ENCODE results near the gene WBP2NL.
A peak's percentile ranks its signal among the peaks of the same experiment; 100 is the strongest.
"Not testable (repeated sequence)": the region's sequence is repeated elsewhere in the genome, so short reads cannot be mapped to it uniquely, and the experiment has no call there.

WBP2NL gene

DNA sequence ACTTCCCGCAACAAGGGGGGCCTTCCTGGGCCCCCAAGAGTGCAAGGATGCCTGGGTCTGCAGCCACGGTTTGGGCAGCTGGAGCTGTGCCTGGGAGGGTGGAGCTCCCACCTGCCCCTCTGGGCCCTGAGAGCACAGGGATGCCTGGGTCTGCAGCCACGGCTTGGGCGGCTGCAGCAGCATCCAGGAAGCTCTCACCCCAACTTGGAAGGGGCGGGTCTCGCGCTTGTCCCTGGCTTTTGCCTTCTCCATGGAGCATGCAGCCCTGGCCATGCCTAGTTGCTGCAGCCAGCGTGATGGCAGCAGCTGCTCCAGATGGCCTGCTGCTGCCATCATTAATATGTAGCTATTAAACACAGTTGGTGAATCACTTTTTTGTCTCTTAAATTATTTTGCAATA is 36.7 kb downstream of the WBP2NL start:
- DNase-seq = no peak

DNA sequence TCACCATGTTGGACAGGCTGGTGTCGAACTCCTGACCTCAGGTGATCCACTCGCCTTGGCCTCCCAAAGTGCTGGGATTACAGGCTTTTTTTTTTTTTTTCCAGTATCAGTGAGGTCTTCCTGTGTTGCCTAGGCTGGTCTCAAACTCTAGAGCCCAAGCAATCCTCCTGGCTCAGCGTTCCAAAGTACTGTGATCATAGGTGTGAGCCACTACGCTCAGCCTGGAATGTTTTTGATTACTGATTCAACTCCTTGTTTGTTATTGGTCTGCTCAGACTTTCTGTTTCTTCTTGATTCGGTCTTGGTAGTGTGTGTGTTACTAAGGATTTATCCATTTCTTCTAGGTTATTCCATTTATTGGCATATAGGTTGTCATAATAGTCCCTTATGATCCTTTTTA is 40.7 kb downstream of the WBP2NL start:
- DNase-seq = no peak

DNA sequence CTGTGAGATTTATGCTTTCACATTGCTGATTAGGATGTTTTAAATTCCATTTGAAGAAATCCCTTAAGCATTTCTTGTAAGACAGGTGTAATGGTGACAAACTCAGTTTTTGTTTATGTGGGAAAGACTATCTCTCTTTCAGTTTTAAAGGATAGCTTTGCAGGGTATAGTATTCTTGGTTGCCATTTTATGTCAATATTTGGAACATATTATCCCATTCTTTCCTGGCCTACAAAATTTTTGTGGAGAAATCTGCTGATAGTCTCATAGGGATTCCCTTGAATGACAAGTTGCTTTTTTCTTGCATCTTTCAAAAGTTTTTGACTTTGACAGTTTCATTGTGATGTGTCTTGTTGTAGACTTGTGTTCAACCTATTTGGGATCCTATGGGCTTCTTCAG is 43.2 kb downstream of the WBP2NL start:
- no peak for DNase-seq

DNA sequence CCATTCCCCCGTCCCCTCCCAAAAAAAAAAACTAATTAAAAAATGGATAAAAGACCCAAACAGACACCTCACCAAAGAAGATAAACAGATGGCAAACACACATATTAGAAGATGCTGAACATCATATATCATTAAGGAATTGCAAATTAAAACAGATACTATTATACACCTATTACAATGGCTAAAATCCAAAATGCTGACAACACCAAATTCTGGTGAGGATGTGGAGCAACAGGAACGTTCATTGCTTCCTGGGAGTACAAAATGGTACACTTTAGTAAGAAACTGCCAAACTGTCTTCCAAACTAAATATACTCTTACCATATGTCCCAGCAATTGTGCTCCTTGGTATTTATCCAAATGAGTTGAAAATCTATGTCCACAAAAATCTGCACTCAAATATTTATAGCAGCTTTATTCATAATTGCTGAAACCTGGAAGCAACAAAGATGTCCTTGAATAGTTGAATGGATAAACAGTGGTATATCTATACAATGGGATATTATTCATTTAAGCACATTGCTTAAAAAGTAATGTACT is 52.1 kb downstream of the WBP2NL start:
- no peak for DNase-seq

DNA sequence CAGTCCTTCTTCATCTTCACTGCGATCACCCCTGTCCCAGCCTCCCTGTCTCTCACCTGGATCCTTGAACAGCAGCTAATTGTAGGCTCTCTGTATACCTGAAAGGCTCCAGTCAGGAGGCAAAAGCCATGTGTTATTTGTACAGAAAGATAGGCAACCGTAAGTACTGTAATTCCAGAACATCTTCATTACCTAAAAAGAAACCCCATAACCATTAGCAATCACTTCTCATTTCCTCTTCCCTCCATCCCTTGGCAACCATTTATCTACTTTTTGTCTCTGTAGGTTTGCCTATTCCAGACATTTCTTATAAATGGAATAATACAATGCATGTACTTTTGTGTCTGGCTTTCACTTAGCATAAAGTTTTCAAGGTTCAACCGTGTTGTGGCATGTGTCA is 54.2 kb downstream of the WBP2NL start:
- no peak for DNase-seq

DNA sequence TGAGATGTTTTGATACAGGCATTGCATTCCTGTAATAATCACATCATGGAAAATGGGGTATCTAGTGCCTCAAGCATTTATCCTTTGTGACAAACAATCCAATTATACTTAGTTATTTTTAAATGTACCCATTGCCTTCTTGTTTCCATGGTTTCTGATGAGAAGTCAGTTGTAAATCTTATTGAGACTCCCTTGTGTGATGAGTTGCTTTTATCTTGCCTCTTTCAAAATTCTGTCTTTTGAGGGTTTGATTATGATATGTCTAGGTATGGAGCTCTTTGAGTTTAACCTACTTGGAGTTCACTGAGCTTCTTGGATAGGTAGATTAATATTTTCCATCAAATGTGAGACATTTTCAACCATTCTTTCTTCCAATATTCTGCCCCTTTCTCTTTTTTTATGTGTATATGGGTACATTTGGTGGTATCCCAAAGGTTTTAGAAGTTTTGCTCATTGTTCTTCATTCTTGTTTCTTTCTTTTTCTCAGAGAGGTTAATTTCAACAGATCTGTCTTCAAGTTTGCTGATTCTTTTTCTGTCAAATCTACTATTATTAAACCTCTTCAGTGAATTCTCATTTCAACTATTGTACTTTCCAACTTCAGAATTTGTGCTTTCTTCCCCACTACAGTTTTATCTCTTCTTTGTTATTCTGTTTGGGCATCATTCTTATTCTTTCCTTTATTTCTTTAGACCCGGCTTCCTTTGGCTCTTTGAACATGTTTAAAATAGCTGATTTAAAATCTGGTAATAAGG is 58.3 kb downstream of the WBP2NL start:
- DNase-seq = no peak

DNA sequence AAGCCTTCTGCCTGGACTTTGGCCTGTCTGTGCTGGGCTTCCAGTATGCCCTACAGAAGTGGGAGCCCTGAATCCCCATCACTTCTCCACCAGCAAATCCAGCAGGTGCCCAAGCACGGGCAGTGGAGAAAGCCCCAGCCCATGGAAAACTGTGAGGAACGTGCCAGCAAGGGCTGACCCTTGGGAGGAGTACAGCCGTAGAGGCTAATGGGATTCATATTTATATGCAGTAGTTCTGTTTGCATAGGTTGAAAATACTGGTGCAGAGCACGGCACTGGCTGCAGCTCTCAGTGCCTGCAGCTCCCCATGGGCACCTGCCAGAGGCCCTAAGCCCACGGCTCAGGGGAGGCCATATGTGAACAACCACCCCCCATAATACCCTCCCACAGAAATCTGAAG is 61.9 kb downstream of the WBP2NL start:
- no peak for DNase-seq

DNA sequence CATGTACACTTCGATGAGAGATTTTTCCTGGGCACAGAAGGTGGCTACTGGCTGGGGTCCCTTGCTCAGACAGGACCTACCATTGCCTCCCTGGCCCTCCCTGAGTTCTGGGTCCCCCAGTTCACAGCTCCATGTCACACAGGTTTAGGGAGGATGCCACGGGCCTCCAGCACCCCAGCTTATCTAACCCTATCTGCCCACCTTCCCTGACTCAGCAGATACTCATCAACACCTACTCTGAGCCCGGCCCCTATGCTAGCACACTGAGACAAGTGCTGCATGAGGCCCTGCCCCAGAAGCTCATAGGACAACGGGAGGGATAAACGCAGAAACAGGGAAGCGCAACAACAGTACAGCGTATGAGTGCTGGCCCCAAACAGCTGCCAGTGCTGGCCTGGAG is 62.5 kb downstream of the WBP2NL start:
- no peak for DNase-seq

DNA sequence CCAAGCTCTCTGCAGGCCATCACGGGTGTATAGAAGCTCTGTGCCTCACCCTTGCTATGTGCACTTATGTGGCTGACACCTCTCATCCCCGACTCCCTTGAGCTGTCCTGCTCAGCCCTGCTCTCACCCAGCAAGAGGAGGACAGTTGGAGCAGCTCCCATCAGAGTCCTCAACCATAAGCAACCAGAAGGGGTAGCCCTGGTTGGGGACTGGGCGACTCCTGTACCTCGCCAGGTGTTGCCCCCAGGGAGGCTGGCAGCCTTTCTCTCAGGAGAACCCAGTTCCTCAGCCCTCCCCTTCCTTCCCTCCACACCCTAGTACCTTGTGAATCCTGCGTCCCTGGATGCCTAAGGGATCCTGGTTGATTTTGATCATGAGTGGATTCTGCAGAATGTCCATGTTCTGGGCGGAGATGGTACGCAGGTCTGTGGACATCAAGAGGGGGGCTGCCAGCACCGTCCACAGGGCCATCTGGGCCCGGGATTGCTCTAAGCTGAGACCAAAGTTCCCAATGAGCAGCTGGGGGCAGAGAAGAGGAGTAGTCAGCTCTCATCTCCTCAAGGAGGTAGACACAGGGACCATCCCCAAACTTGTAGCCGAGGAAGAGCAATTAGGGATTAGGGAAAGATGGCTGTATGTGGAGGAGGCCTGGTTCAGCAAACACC is 64.0 kb downstream of the WBP2NL start:
- DNase-seq = no peak

DNA sequence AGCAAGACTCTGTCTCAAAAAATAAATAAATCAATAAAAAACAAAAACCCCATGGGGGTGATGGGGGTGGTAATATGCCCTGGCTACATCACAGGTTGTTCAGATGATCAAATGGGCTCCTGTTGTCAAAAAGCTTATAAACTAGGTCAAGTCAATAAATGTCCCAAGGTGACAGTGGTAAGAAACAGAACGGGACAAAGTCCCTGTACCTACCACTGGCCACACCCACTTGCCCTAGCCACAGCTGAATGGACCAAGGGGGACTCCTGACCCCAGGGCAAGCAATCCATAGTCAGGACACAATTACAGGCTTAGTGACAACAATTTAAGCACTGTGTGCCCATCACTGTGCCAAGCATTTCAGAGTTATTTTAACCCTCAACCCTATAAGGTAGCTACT is 66.0 kb downstream of the WBP2NL start:
- no peak for DNase-seq

DNA sequence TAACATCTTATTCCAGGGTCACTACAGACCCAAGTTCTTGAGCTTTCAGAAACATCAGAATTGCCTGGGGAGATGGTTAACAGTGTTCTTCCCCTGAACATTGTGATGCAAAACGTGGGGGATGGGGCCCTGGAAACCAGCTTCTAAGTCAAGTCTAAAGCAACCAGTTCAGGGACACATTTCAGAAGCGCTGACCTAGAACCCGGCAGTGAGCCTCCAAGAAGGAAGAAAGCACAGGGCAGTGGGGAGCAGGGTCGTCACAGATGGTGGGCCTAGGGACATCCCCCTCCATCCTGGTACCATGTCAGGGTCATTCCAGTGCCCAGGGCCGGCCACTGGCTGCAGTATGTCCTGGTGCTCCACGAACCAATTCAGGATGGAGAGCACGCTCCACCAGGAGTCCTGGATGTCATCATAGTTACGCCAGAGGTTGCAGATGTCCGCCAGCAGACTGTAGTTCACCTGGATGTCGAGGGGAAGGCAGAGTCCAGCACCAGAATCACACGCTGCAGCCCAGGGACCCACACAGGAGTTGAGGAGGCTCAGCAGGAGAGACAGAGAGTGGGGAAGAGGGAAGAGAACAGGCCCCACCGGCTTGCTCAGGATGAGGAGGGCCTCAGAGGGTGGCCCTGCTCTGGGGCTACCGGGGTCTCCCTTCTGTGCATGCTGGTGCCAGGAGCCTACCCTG is 67.0 kb downstream of the WBP2NL start:
- no peak for DNase-seq

DNA sequence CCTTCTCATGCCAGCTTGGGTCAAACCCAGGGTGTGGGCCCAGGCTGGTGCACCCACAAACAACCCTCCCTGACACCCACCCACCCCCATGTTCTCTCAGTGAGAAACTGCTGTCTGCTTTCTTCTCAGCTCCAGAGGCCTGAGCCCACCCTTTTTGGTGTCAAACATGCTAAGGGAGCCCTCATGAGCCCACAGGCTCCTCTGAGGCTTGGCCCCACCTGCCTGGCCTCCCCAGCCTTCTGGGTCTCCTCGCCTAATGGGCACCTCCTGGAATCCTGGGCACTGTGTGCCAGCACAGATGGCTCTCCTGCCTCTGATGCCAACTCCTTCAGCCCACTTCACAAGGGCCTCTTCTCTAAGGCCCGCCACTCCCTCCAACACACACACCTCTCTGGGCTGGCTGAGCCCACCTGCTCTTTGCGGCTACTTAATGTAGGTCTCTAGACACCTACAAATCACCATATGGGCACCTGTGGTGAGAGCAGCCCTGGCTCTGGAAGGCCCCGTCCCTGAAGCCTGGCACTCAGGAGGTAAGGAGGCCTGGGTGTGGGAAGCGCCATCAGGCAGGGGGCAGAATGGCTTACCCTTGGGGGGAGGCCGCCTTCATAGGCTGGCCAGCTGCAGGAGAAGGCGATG is 67.7 kb downstream of the WBP2NL start:
- no peak for DNase-seq

DNA sequence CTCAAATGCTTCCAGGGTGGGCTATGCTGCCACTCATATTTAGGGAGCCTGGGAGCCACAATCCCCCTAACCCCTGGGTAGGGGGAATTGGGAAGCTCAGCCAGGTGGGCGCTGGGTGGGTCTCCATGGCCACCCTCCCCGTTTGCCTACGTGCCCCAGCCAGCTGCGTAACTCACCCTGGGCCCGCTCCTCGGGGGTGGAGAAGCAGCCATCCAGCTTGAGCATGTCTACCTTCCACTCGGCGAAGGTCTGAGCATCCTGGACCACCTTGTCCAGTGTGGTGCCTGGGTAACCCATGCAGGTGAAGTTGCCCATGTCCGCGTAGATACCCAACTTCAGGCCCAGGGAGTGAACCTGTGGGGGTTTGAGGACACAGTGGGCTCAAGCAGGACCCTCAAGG is 68.3 kb downstream of the WBP2NL start:
- DNase-seq = no peak

DNA sequence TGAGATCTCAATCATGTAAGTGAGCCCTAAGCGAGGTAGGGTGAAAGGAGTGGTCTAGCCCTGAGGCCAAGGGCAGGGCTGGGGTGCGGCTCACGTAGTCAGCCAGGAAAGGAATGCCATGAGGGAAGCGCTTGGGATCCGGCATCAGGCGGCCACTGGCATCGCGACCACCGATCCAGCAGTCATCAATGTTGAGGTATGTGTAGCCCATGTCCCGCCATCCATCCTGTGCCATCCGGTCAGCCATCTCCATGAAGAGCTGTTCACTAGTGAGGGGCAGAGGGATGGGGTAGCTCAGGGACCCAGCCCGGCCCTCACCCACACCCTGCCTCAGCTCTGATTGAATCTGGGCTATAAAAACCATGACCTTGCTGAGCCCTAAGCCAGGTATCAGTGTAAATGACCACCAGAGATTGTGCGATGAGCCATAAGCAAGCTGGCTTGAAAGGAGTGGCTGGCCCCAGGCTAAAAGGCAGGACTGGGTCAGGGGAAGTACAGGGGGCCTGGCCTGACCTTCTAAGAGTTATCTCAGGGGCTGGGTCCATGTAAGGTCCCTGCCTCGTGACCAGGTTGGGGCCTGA is 69.2 kb downstream of the WBP2NL start:
- DNase-seq = no peak

DNA sequence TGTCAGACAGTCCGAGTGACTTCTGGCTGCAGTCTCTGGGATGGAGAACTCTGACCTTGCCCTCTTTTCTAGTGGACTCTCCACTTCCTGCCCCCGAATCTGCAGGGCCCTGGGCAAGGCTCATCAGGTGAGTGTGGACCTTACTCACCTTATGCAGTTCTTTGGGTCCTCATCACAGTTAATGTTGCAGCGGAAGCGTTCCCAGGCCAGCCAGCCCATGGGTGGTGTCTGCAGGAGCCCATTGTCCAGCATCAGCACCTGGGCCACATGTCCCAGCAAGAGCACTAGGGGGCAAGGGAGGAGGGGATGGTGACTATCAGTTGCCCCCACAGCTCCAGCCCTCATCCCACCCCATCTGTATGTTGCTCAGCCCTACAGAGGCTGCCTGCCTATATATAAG is 69.7 kb downstream of the WBP2NL start:
- no peak for DNase-seq

DNA sequence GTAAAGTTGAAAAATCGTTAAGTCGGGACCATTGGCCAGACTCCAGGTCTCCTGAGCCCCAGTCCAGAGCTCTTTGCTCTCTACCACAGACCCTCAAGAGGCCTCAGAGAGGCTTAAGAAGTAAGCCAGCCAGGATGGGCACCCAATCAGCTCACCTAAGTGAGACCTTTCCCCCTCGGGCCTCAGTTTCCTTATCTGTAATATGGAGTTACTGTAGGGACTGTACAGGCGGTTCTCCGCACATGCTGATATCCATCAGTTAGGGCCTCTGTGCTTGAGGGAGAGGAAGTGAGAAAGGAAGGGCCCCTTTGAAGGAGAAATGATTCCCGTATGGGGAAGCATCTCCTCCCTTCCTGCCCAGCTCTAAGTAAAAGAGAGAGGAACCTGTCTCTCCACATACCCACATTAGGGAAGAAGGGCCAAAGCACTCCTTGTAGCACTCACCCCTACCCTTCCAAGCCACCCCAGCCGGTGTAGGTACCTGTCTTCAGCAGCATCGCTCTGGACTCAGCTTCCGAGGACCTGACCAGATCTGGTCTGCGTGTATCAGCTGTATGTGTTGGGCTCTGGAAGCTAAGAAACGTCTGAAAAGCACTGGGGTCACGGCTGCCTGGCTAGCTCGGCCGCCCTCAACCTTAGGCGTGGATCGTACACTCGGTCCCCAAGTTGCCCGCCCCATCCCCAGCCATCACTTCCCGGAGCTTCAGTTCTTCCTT is 71.4 kb downstream of the WBP2NL start:
- no peak for DNase-seq

DNA sequence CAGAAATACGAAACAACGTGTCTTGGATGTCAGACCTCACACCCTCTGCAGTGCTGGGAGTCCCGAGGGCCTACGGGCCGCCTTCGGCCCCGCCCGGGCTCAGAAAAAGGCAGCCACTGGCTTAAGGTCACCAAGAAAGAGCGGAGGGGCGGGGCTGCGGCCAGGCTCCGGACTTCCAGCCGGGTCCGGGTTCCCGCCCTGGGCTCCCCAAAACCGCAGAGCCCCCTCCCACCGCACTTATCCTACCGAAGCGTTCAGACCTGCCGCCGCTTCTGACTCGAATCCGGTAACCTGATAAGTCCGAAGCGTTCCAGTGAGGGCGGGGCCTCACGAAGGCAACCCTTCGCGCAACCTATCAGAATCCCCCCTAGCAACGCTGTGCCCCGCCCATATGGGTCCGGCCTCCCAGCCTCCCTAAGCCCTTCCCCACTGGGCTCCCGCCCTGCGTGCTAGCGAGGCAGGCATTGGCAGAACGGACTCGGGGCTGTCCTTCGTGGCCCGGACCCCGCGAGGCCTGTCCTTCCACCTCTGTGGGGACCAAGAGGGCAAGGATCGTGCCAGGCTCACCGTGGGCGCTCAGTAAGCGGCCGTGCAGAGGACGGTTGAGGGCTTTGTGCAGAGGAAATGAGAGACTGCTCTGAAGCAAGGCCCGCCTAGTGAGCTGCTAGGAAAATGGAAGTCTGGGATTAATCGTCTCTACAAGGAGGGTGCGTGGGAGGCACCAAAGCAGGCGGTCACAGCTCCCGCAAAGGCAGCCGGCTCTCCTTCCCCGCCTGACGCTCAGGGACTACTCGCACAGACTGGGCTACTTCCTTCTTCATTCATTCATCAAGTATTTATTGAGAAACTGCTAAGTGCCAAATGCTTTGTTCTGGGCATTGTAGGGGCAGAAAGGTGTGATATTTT is 72.2 kb downstream of the WBP2NL start, which contains the start of gene NAGA:
Gene NAGA, minus strand, starts transcription at position 296 of the 906 bp plus-strand sequence. CDS start 515 bp downstream, outside the sequence.
- DNase-seq = peak; percentile 89

DNA sequence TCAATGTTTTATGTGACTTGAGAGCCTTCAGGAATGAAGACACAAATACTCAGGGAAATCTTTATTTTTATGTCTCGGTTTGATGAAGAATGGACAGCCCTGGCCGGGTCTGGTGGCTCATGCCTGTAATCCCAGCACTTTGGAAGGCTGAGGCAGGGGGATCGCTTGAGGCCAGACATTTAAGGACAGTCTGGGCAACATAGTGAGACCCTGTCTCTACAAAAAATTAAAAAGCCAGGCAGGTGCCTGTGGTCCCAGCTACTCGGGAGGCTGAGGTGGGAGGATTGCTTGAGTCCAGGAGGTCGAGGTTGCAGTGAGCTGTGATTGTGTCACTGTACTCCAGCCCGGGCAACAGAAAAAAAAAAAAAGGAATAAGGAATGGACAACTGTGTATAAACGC is 72.9 kb downstream of the WBP2NL start:
- DNase-seq = not testable (repeated sequence)

DNA sequence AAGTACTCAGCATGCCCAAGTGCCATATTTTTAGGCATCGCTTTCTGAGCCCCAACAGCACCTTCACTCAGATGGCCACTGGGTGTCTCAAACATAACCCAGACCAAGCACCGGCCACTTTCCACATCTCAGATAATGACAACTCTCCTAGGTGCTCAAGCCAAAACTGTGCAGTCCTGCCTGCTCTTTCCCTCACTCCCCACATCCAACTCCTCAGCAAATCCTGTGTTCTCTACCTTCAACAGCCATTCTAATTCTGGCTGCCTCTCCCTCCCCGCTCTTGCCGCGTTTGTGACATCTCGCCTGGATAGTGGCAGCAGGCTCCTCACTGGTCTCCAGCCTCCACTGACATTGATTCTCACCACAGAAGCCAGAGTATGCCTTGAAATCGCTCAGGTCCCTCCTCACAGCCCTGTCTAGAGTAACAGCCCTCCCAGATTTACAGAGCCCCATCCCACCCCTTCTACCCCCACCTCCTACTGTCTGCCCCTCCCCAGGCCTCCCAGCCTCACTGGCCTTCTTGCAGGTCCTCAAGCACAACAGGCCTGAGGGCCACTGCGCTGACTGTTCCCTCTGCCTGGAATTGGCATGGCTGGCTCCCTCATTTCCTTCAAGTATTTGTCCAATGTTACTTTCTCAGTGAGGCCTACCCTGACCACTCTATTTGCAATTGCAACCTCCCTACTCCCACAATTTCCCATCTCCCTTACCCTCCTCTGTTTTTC is 74.2 kb downstream of the WBP2NL start:
- no peak for DNase-seq

DNA sequence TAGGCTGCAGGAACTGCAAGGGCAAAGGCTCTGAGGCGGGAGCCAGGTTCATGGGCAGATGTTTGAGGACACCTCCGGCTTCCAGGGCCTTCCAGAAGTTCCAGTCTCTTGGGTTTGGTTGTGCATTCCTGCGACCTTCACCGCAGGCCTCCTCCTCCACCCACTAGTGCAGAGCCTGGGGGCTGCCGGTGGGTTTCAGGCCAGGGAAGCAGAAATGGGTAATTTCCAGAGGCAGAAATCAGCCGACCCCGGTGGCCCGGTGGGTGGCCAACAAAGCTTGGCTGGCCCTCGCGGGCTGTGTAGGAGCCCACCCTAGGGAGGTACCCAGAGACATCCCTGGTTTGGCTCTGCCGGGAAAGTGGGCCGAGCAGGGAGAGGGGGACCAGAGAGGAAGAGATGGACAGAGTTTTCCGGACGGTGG is 75.0 kb downstream of the WBP2NL start:
- no peak for DNase-seq

All from central memory CD4-positive, alpha-beta T cell (primary cell).